ENCODE measurements around the gene DAPK1.

The DAPK1 gene

GRCh38 chr9:87535817-87536539 lies 38.3 kb downstream of the DAPK1 start:
- Histone ChIP-seq H3K4me1 (ENCODE audit: control insufficient read depth in 5 of 5, insufficient read depth in 5 of 5, low read length in 5 of 5) (peaks cover 0 to 11% (median 10%) of the 10 kb centered on the region in 5 donors), H3K27me3 (ENCODE audit: control insufficient read depth in 5 of 5, insufficient read depth in 4 of 5, low read length in 5 of 5) (no peaks in the 10 kb centered on the region), H3K27ac (ENCODE audit: low read depth, low read length) (no peak overlapping the region), H3K9ac (ENCODE audit: low read length in 5 of 5) (no peak overlapping the region), H3K4me3 (ENCODE audit: low read depth in 1 of 5, low read length in 5 of 5) (no peak overlapping the region), H3K9me3 (ENCODE audit: control insufficient read depth in 5 of 5, low read length in 5 of 5) (no peaks in the 10 kb centered on the region), H3K36me3 (ENCODE audit: control insufficient read depth in 5 of 5, insufficient read depth in 5 of 5, low read length in 5 of 5) (peaks cover 0 to 5% (median 0%) of the 10 kb centered on the region in 5 donors)

- Histone ChIP-seq H3K27ac (ENCODE audit: low read depth, low read length) (no peak overlapping the region), H3K4me3 (ENCODE audit: low read depth in 1 of 5, low read length in 5 of 5) (no peak overlapping the region), H3K27me3 (ENCODE audit: control insufficient read depth in 5 of 5, insufficient read depth in 4 of 5, low read length in 5 of 5) (no peaks in the 10 kb centered on the region), H3K9me3 (ENCODE audit: control insufficient read depth in 5 of 5, low read length in 5 of 5) (no peaks in the 10 kb centered on the region), H3K4me1 (ENCODE audit: control insufficient read depth in 5 of 5, insufficient read depth in 5 of 5, low read length in 5 of 5) (no peaks in the 10 kb centered on the region), H3K36me3 (ENCODE audit: control insufficient read depth in 5 of 5, insufficient read depth in 5 of 5, low read length in 5 of 5) (peaks cover 0 to 5% (median 0%) of the 10 kb centered on the region in 5 donors), H3K9ac (ENCODE audit: low read length in 5 of 5) (no peak overlapping the region)
Observed at GRCh38 chr9:87537625-87538024, 40.0 kb downstream of the DAPK1 start.

GRCh38 chr9:87540444-87541105 lies 42.9 kb downstream of the DAPK1 start:
- H3K9me3 ChIP-seq (ENCODE audit: control insufficient read depth in 5 of 5, low read length in 5 of 5), result no peaks in the 10 kb centered on the region
- H3K36me3 ChIP-seq (ENCODE audit: control insufficient read depth in 5 of 5, insufficient read depth in 5 of 5, low read length in 5 of 5), result peaks cover 0 to 5% (median 0%) of the 10 kb centered on the region in 5 donors

GRCh38 chr9:87541663-87542062 lies 44.0 kb downstream of the DAPK1 start:
- Histone ChIP-seq H3K9me3 (ENCODE audit: control insufficient read depth in 5 of 5, low read length in 5 of 5) (no peaks in the 10 kb centered on the region), H3K4me1 (ENCODE audit: control insufficient read depth in 5 of 5, insufficient read depth in 5 of 5, low read length in 5 of 5) (no peaks in the 10 kb centered on the region), H3K36me3 (ENCODE audit: control insufficient read depth in 5 of 5, insufficient read depth in 5 of 5, low read length in 5 of 5) (peaks cover 0 to 5% (median 0%) of the 10 kb centered on the region in 5 donors), H3K9ac (ENCODE audit: low read length in 5 of 5) (no peak overlapping the region), H3K4me3 (ENCODE audit: low read depth in 1 of 5, low read length in 5 of 5) (no peak overlapping the region), H3K27me3 (ENCODE audit: control insufficient read depth in 5 of 5, insufficient read depth in 4 of 5, low read length in 5 of 5) (no peaks in the 10 kb centered on the region), H3K27ac (ENCODE audit: low read depth, low read length) (no peak overlapping the region)

More at GRCh38 chr9:87540444-87541105, 42.9 kb downstream of the DAPK1 start:
- Histone ChIP-seq H3K9ac (ENCODE audit: low read length in 5 of 5) (no peak overlapping the region), H3K27me3 (ENCODE audit: control insufficient read depth in 5 of 5, insufficient read depth in 4 of 5, low read length in 5 of 5) (no peaks in the 10 kb centered on the region), H3K27ac (ENCODE audit: low read depth, low read length) (no peak overlapping the region), H3K4me3 (ENCODE audit: low read depth in 1 of 5, low read length in 5 of 5) (no peak overlapping the region), H3K4me1 (ENCODE audit: control insufficient read depth in 5 of 5, insufficient read depth in 5 of 5, low read length in 5 of 5) (no peaks in the 10 kb centered on the region)

DNA sequence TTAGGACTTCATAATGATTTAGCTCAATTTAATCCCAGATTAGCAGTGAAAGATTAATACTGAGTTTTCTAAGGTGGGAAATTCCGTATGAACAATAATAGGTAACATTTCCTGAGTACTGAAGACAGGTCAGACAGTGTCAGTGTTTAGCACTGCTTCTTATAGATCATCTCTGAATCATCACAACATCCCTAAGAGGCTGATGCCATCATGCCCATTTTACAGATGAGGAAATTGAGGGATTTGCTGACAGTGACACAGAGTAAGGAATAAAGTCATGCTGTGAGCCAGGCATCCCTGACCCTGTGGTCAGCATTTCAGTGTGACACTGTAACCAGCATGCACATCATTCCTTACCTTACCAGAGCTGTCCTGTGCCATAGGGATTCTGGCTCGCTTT lies 44.5 kb downstream of the DAPK1 start:
- H3K9ac ChIP-seq (ENCODE audit: low read length in 5 of 5), result no peak overlapping the region
- H3K4me1 ChIP-seq (ENCODE audit: control insufficient read depth in 5 of 5, insufficient read depth in 5 of 5, low read length in 5 of 5), result no peaks in the 10 kb centered on the region

GRCh38 chr9:87543251-87543650 lies 45.6 kb downstream of the DAPK1 start:
- Histone ChIP-seq H3K9me3 (ENCODE audit: control insufficient read depth in 5 of 5, low read length in 5 of 5) (no peaks in the 10 kb centered on the region), H3K36me3 (ENCODE audit: control insufficient read depth in 5 of 5, insufficient read depth in 5 of 5, low read length in 5 of 5) (peaks cover 0 to 5% (median 0%) of the 10 kb centered on the region in 5 donors), H3K4me3 (ENCODE audit: low read depth in 1 of 5, low read length in 5 of 5) (no peak overlapping the region), H3K9ac (ENCODE audit: low read length in 5 of 5) (no peak overlapping the region), H3K27ac (ENCODE audit: low read depth, low read length) (no peak overlapping the region), H3K27me3 (ENCODE audit: control insufficient read depth in 5 of 5, insufficient read depth in 4 of 5, low read length in 5 of 5) (no peaks in the 10 kb centered on the region), H3K4me1 (ENCODE audit: control insufficient read depth in 5 of 5, insufficient read depth in 5 of 5, low read length in 5 of 5) (no peaks in the 10 kb centered on the region)

More for the DNA sequence above, 44.5 kb downstream of the DAPK1 start:
- Histone ChIP-seq H3K27me3 (ENCODE audit: control insufficient read depth in 5 of 5, insufficient read depth in 4 of 5, low read length in 5 of 5) (no peaks in the 10 kb centered on the region), H3K27ac (ENCODE audit: low read depth, low read length) (no peak overlapping the region), H3K4me3 (ENCODE audit: low read depth in 1 of 5, low read length in 5 of 5) (no peak overlapping the region), H3K9me3 (ENCODE audit: control insufficient read depth in 5 of 5, low read length in 5 of 5) (no peaks in the 10 kb centered on the region), H3K36me3 (ENCODE audit: control insufficient read depth in 5 of 5, insufficient read depth in 5 of 5, low read length in 5 of 5) (peaks cover 0 to 5% (median 0%) of the 10 kb centered on the region in 5 donors)

DNA sequence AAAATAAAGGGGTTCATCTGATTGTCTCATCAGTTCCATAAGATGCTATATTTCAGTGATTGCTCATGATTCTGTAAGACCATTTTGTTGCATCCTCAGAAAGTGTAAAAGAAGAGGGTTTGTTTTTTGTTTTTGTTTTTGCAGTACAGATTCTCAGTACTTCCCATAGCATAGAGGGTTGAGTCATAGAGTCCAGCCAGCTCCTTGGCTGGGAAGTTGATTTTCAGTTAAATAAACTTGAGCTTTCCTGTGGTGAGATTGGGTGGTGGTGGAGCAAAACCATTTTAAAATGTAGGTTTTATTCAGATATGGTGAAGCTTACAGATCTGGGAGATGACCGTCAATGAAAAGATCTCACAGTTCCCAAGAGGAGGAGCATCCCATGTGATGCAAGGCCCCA lies 48.2 kb downstream of the DAPK1 start:
- Histone ChIP-seq H3K4me1 (ENCODE audit: control insufficient read depth in 5 of 5, insufficient read depth in 5 of 5, low read length in 5 of 5) (no peaks in the 10 kb centered on the region), H3K9ac (ENCODE audit: low read length in 5 of 5) (no peak overlapping the region), H3K27ac (ENCODE audit: low read depth, low read length) (no peak overlapping the region)

DNA sequence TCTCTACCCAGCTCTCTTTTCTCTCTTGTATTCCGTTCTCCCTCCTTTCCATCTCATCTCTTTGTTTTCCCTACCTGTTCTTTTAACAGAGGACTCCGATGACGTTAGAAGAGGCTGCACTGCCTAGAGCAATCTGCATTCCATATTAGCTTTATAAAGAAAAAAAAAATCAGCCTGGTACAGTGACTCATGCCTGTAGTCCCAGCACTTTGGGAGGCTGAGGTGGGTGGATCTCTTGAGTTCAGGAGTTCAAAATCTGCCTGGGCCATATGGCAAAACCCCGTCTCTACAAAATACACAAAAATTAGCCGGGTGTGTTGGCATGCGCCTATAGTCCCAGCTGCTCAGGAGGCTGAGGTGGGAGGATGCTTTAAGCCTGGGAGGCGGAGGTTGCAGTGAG lies 49.0 kb downstream of the DAPK1 start:
- H3K4me3 ChIP-seq (ENCODE audit: low read depth in 1 of 5, low read length in 5 of 5), result no peak overlapping the region
- H3K27me3 ChIP-seq (ENCODE audit: control insufficient read depth in 5 of 5, insufficient read depth in 4 of 5, low read length in 5 of 5), result no peaks in the 10 kb centered on the region
- H3K9ac ChIP-seq (ENCODE audit: low read length in 5 of 5), result no peak overlapping the region
- H3K36me3 ChIP-seq (ENCODE audit: control insufficient read depth in 5 of 5, insufficient read depth in 5 of 5, low read length in 5 of 5), result no peaks in the 10 kb centered on the region
- H3K4me1 ChIP-seq (ENCODE audit: control insufficient read depth in 5 of 5, insufficient read depth in 5 of 5, low read length in 5 of 5), result peaks cover 0 to under 1% (median 0%) of the 10 kb centered on the region in 5 donors
- H3K9me3 ChIP-seq (ENCODE audit: control insufficient read depth in 5 of 5, low read length in 5 of 5), result no peaks in the 10 kb centered on the region
- H3K27ac ChIP-seq (ENCODE audit: low read depth, low read length), result no peak overlapping the region

More for the DNA sequence above, 48.2 kb downstream of the DAPK1 start:
- Histone ChIP-seq H3K4me3 (ENCODE audit: low read depth in 1 of 5, low read length in 5 of 5) (no peak overlapping the region), H3K27me3 (ENCODE audit: control insufficient read depth in 5 of 5, insufficient read depth in 4 of 5, low read length in 5 of 5) (no peaks in the 10 kb centered on the region), H3K36me3 (ENCODE audit: control insufficient read depth in 5 of 5, insufficient read depth in 5 of 5, low read length in 5 of 5) (no peaks in the 10 kb centered on the region), H3K9me3 (ENCODE audit: control insufficient read depth in 5 of 5, low read length in 5 of 5) (no peaks in the 10 kb centered on the region)

GRCh38 chr9:87547671-87548081 lies 50.0 kb downstream of the DAPK1 start:
- Histone ChIP-seq H3K27me3 (ENCODE audit: control insufficient read depth in 5 of 5, insufficient read depth in 4 of 5, low read length in 5 of 5) (no peaks in the 10 kb centered on the region), H3K27ac (ENCODE audit: low read depth, low read length) (no peak overlapping the region)

GRCh38 chr9:87548159-87548558 lies 50.5 kb downstream of the DAPK1 start:
- no peaks in the 10 kb centered on the region for H3K9me3 ChIP-seq (ENCODE audit: control insufficient read depth in 5 of 5, low read length in 5 of 5)
- peaks cover 0 to 5% (median 0%) of the 10 kb centered on the region in 5 donors for H3K4me1 ChIP-seq (ENCODE audit: control insufficient read depth in 5 of 5, insufficient read depth in 5 of 5, low read length in 5 of 5)
- H3K4me3 ChIP-seq (ENCODE audit: low read depth in 1 of 5, low read length in 5 of 5), result no peak overlapping the region
- no peaks in the 10 kb centered on the region for H3K27me3 ChIP-seq (ENCODE audit: control insufficient read depth in 5 of 5, insufficient read depth in 4 of 5, low read length in 5 of 5)
- H3K36me3 ChIP-seq (ENCODE audit: control insufficient read depth in 5 of 5, insufficient read depth in 5 of 5, low read length in 5 of 5), result no peaks in the 10 kb centered on the region
- H3K9ac ChIP-seq (ENCODE audit: low read length in 5 of 5), result no peak overlapping the region
- no peak overlapping the region for H3K27ac ChIP-seq (ENCODE audit: low read depth, low read length)

More at GRCh38 chr9:87547671-87548081, 50.0 kb downstream of the DAPK1 start:
- no peaks in the 10 kb centered on the region for H3K9me3 ChIP-seq (ENCODE audit: control insufficient read depth in 5 of 5, low read length in 5 of 5)
- H3K4me1 ChIP-seq (ENCODE audit: control insufficient read depth in 5 of 5, insufficient read depth in 5 of 5, low read length in 5 of 5), result peaks cover 0 to 5% (median 0%) of the 10 kb centered on the region in 5 donors
- no peaks in the 10 kb centered on the region for H3K36me3 ChIP-seq (ENCODE audit: control insufficient read depth in 5 of 5, insufficient read depth in 5 of 5, low read length in 5 of 5)
- H3K4me3 ChIP-seq (ENCODE audit: low read depth in 1 of 5, low read length in 5 of 5), result no peak overlapping the region
- H3K9ac ChIP-seq (ENCODE audit: low read length in 5 of 5), result no peak overlapping the region
